Nephron (organoid): ENCODE measurements around the gene DNMT3A.

Experiments used
- H3K27ac Mint-ChIP-seq, 3 experiments: 2 replicates each; pipeline ENCODE4 v1.8.0; 2020; ENCODE audit warnings: mixed read lengths in 3 of 3, mild to moderate bottlenecking in 2 of 3, moderate library complexity in 1 of 3
- H3K27me3 Mint-ChIP-seq: 2 replicates; pipeline ENCODE4 v1.8.0; 2021; ENCODE audit warnings: low read depth, mild to moderate bottlenecking, moderate library complexity, mixed read lengths
- H3K36me3 Mint-ChIP-seq: 2 replicates; pipeline ENCODE4 v1.8.0; 2020; ENCODE audit warnings: low read depth, mixed read lengths
- H3K4me1 Mint-ChIP-seq: 2 replicates; pipeline ENCODE4 v1.8.0; 2020; ENCODE audit warnings: mixed read lengths
- H3K4me3 Mint-ChIP-seq, 3 experiments: 2 replicates each; pipeline ENCODE4 v1.8.0; 2020; ENCODE audit warnings: mild to moderate bottlenecking in 3 of 3, mixed read lengths in 3 of 3, moderate library complexity in 2 of 3
- H3K9me3 Mint-ChIP-seq: 2 replicates; pipeline ENCODE4 v1.8.0; 2020; ENCODE audit warnings: mixed read lengths
- CTCF ChIP-seq, 3 experiments: fragments of 200-600 bp; sonication (generic); IDR thresholded peaks; one replicate each; pipeline ENCODE4 v1.5.0; 2021; ENCODE audit warnings: antibody characterized with exemption in 3 of 3; ENCODE audit not compliant: unreplicated experiment in 3 of 3

DNMT3A gene

GRCh38 chr2:25246001-25246400 is 95.7 kb downstream of the DNMT3A start:
- H3K27me3 Mint-ChIP-seq = no peaks in the 10 kb centered on the region
- no peak overlapping the region for H3K4me3 Mint-ChIP-seq
- peaks cover 22% of the 10 kb centered on the region for H3K4me1 Mint-ChIP-seq
- H3K9me3 Mint-ChIP-seq = no peaks in the 10 kb centered on the region
- no peak for TF ChIP-seq CTCF (IDR thresholded peaks at IDR 0.05; ENCODE audit: unreplicated experiment in 3 of 3)
- H3K27ac Mint-ChIP-seq = no peak overlapping the region
- peaks cover 72% of the 10 kb centered on the region for H3K36me3 Mint-ChIP-seq

- H3K27ac Mint-ChIP-seq = no peak overlapping the region
- peaks cover 13% of the 10 kb centered on the region for H3K4me1 Mint-ChIP-seq
- H3K27me3 Mint-ChIP-seq = no peaks in the 10 kb centered on the region
- peaks cover 80% of the 10 kb centered on the region for H3K36me3 Mint-ChIP-seq
- H3K9me3 Mint-ChIP-seq = no peaks in the 10 kb centered on the region
- TF ChIP-seq CTCF (IDR thresholded peaks at IDR 0.05; ENCODE audit: unreplicated experiment in 3 of 3) = no peak
- no peak overlapping the region for H3K4me3 Mint-ChIP-seq
Measured at GRCh38 chr2:25245141-25245540, 96.6 kb downstream of the DNMT3A start.

GRCh38 chr2:25243995-25244394 is 97.7 kb downstream of the DNMT3A start:
- Mint-ChIP-seq H3K27ac (no peak overlapping the region), H3K9me3 (no peaks in the 10 kb centered on the region), H3K4me3 (no peak overlapping the region), H3K27me3 (no peaks in the 10 kb centered on the region), H3K4me1 (peaks cover 2% of the 10 kb centered on the region), H3K36me3 (peaks cover 79% of the 10 kb centered on the region)
- no peak for TF ChIP-seq CTCF (IDR thresholded peaks at IDR 0.05; ENCODE audit: unreplicated experiment in 3 of 3)

- H3K27ac Mint-ChIP-seq = no peak overlapping the region
- H3K4me3 Mint-ChIP-seq = no peak overlapping the region
- no peaks in the 10 kb centered on the region for H3K4me1 Mint-ChIP-seq
- no peak for TF ChIP-seq CTCF (IDR thresholded peaks at IDR 0.05; ENCODE audit: unreplicated experiment in 3 of 3)
- H3K27me3 Mint-ChIP-seq = no peaks in the 10 kb centered on the region
- H3K36me3 Mint-ChIP-seq = peaks cover 81% of the 10 kb centered on the region
- no peaks in the 10 kb centered on the region for H3K9me3 Mint-ChIP-seq
Measured at GRCh38 chr2:25241452-25241851, 100.3 kb downstream of the DNMT3A start.

GRCh38 chr2:25240636-25241035 is 101.1 kb downstream of the DNMT3A start:
- Mint-ChIP-seq H3K4me3 (no peak overlapping the region), H3K9me3 (no peaks in the 10 kb centered on the region), H3K27me3 (no peaks in the 10 kb centered on the region), H3K27ac (no peak overlapping the region), H3K4me1 (no peaks in the 10 kb centered on the region), H3K36me3 (peaks cover 77% of the 10 kb centered on the region)
- TF ChIP-seq CTCF (IDR thresholded peaks at IDR 0.05; ENCODE audit: unreplicated experiment in 3 of 3) = no peak

GRCh38 chr2:25238920-25239319 is 102.8 kb downstream of the DNMT3A start:
- no peak for TF ChIP-seq CTCF (IDR thresholded peaks at IDR 0.05; ENCODE audit: unreplicated experiment in 3 of 3)
- H3K4me1 Mint-ChIP-seq = peaks cover 4% of the 10 kb centered on the region
- H3K9me3 Mint-ChIP-seq = no peaks in the 10 kb centered on the region
- peaks cover 3% of the 10 kb centered on the region for H3K27me3 Mint-ChIP-seq
- no peak overlapping the region for H3K4me3 Mint-ChIP-seq
- no peak overlapping the region for H3K27ac Mint-ChIP-seq
- H3K36me3 Mint-ChIP-seq = peaks cover 79% of the 10 kb centered on the region
